Lung (tissue), 12 donors: ENCODE results near the gene BTBD10. TPM values are rescaled to one million over a fixed set of nuclear protein-coding genes. Genes with fewer than 3 reads are reported as not detected.

Source experiments
- ATAC-seq: fragments of 200-7000 bp; cut with Tn5 transposase; one replicate; pipeline ENCODE4 v1.9.1; 2020; ENCODE audit warnings: moderate number of reproducible peaks; ENCODE audit not compliant: insufficient read depth, low FRiP score
- DNase-seq, 3 donors: peaks; one replicate each; pipeline ENCODE4 v3.0.0-alpha.2; 2013 to 2017
- H3K27ac ChIP-seq, 2 donors: one replicate each; pipeline ENCODE4 v1.5.1; 2013; ENCODE audit warnings: mild to moderate bottlenecking in 2 of 2, moderate library complexity in 2 of 2, control low read depth in 1 of 2, inconsistent platforms in 1 of 2, low read depth in 1 of 2, low read length in 1 of 2
- H3K27me3 ChIP-seq, 3 donors: one replicate each; pipeline ENCODE4 v1.5.1; 2013; ENCODE audit warnings: low read length in 2 of 3; ENCODE audit not compliant: control insufficient read depth in 3 of 3, insufficient read depth in 3 of 3
- H3K36me3 ChIP-seq, 4 donors: one replicate each; pipeline ENCODE4 v1.5.1; 2013; ENCODE audit warnings: low read length in 4 of 4, mild to moderate bottlenecking in 1 of 4, moderate library complexity in 1 of 4; ENCODE audit not compliant: control insufficient read depth in 4 of 4, insufficient read depth in 4 of 4
- H3K4me1 ChIP-seq, 5 donors: one replicate each; pipeline ENCODE4 v1.5.1; 2013; ENCODE audit warnings: low read length in 5 of 5, mild to moderate bottlenecking in 2 of 5, moderate library complexity in 1 of 5; ENCODE audit not compliant: control insufficient read depth in 5 of 5, insufficient read depth in 5 of 5
- H3K4me3 ChIP-seq: one replicate; pipeline ENCODE4 v1.5.1; 2013; ENCODE audit warnings: mild to moderate bottlenecking, control low read depth, moderate library complexity
- H3K9ac ChIP-seq, 2 donors: one replicate each; pipeline ENCODE4 v1.5.1; 2013; ENCODE audit warnings: low read length in 2 of 2, control low read depth in 1 of 2; ENCODE audit not compliant: insufficient read depth in 1 of 2
- H3K9me3 ChIP-seq, 4 donors: one replicate each; pipeline ENCODE4 v1.5.1; 2013; ENCODE audit warnings: low read length in 3 of 4, mild to moderate bottlenecking in 1 of 4, moderate library complexity in 1 of 4; ENCODE audit not compliant: control insufficient read depth in 4 of 4, insufficient read depth in 3 of 4
- CTCF ChIP-seq: IDR thresholded peaks from 2 replicates; pipeline ENCODE4 v1.5.1; 2012; ENCODE audit warnings: mild to moderate bottlenecking; ENCODE audit errors: control extremely low read depth, extremely low read depth
- WGBS, 2 donors: extraction: QIAGEN DNeasy Blood & Tissue Kit; methylation state at CpG; one replicate each; pipeline ENCODE4 v1.1.7; 2013; 5-methylcytosine and 5-hydroxymethylcytosine counted together
- polyA plus RNA-seq, 2 donors: library from polyadenylated mRNA; stranded (reverse); fragments of 200-250 nt; gene quantifications; one replicate each; pipeline ENCODE4 v1.2.1, GENCODE V29; 2013
- total RNA-seq, 2 donors: library from RNA; depleted of rRNA in 1 of 2; stranded (reverse); fragments of >200 nt in 1 of 2; gene quantifications; one replicate each; pipeline ENCODE4 v1.2.1, GENCODE V29; 2014 to 2021
- donor health status: control.
- donor health status: control.
- donor health status: Bipolar disorder and iron deficiency.
- donor health status: healthy.
- donor health status: DM: yes; HTN: yes; CAD: no.

Gene BTBD10
- total and polyA plus RNA-seq, 4 donors, result 9.9 to 51.5 (median 21.2) TPM

- TF ChIP-seq CTCF, result no peak
Measured at GRCh38 chr11:13347901-13348300, 115.1 kb downstream of the BTBD10 start.

GRCh38 chr11:13346470-13346869 is 116.6 kb downstream of the BTBD10 start:
- H3K4me3 ChIP-seq, result no peak overlapping the region
- peaks cover 0 to 10% (median 0%) of the 10 kb centered on the region in 5 donors for H3K4me1 ChIP-seq
- no peaks in the 10 kb centered on the region for H3K27me3 ChIP-seq
- TF ChIP-seq CTCF, result no peak
- ATAC-seq, result no peak
- no peak overlapping the region for H3K9ac ChIP-seq
- H3K36me3 ChIP-seq, result peaks cover 0 to 3% (median 0%) of the 10 kb centered on the region in 4 donors
- H3K9me3 ChIP-seq, result no peaks in the 10 kb centered on the region
- no peak overlapping the region for H3K27ac ChIP-seq
- DNase-seq, result no peak
- 89 to 99% methylated on average over 5 of the region's 5 CpGs for WGBS, 2 donors

More at GRCh38 chr11:13347901-13348300, 115.1 kb downstream of the BTBD10 start:
- H3K4me3 ChIP-seq, result no peak overlapping the region
- H3K4me1 ChIP-seq, result peaks cover 0 to 12% (median 0%) of the 10 kb centered on the region in 5 donors
- no peak overlapping the region for H3K27ac ChIP-seq
- ATAC-seq (no peak), DNase-seq (no peak)
- 67 to 80% methylated on average over 7 of the region's 7 CpGs for WGBS, 2 donors
- no peaks in the 10 kb centered on the region for H3K27me3 ChIP-seq
- H3K36me3 ChIP-seq, result peaks cover 0 to 5% (median 1%) of the 10 kb centered on the region in 4 donors
- no peaks in the 10 kb centered on the region for H3K9me3 ChIP-seq
- no peak overlapping the region for H3K9ac ChIP-seq

GRCh38 chr11:13344818-13345217 is 118.2 kb downstream of the BTBD10 start:
- WGBS, 2 donors, result 92 to 96% methylated on average over 1 of the region's 1 CpG
- no peaks in the 10 kb centered on the region for H3K27me3 ChIP-seq
- H3K36me3 ChIP-seq, result peaks cover 0 to 2% (median 0%) of the 10 kb centered on the region in 4 donors
- ATAC-seq (no peak), DNase-seq (no peak)
- H3K27ac ChIP-seq, result no peak overlapping the region
- no peaks in the 10 kb centered on the region for H3K9me3 ChIP-seq
- H3K4me3 ChIP-seq, result no peak overlapping the region
- no peak for TF ChIP-seq CTCF
- no peak overlapping the region for H3K9ac ChIP-seq
- peaks cover 0 to 15% (median 3%) of the 10 kb centered on the region in 5 donors for H3K4me1 ChIP-seq
